Transverse colon (tissue), 4 donors: Measurements from ENCODE around the gene DOCK6. TPM values are rescaled to one million over a fixed set of nuclear protein-coding genes. Genes with fewer than 3 reads are reported as not detected.

Source experiments
- DNase-seq: peaks from one replicate; pipeline ENCODE4 v3.0.0-alpha.2; 2019
- H3K27ac ChIP-seq, 4 donors: fragments of 200-600 bp; sonication (generic); 2 replicates each; pipeline ENCODE4 v1.5.1; 2016 to 2018; ENCODE audit warnings: inconsistent platforms in 4 of 4
- H3K27me3 ChIP-seq: fragments of 200-600 bp; sonication (generic); 2 replicates; pipeline ENCODE4 v1.5.1; 2017; ENCODE audit warnings: inconsistent platforms
- H3K36me3 ChIP-seq, 4 donors: fragments of 200-600 bp; sonication (generic); 2 replicates each; pipeline ENCODE4 v1.5.1; 2017 to 2019; ENCODE audit warnings: inconsistent platforms in 4 of 4
- H3K4me1 ChIP-seq, 4 donors: fragments of 200-600 bp; sonication (generic); 2 replicates each; pipeline ENCODE4 v1.5.1; 2017 to 2020; ENCODE audit warnings: inconsistent platforms in 4 of 4
- H3K4me3 ChIP-seq, 4 donors: fragments of 200-600 bp; sonication (generic); 1 replicate in 1 of 4; 2 replicates in 3 of 4; pipeline versions ENCODE4 v1.5.1 to v1.6.1; 2017 to 2019; ENCODE audit warnings: inconsistent platforms in 4 of 4
- H3K9me3 ChIP-seq, 2 donors: fragments of 200-600 bp; sonication (generic); 2 replicates each; pipeline ENCODE4 v1.5.1; 2017 to 2019; ENCODE audit warnings: inconsistent platforms in 2 of 2
- EP300 ChIP-seq: sonication (generic); formaldehyde crosslinking; IDR thresholded peaks from one replicate; pipeline ENCODE4 v1.6.1; 2017; ENCODE audit warnings: antibody characterized with exemption, low read depth
- POLR2A ChIP-seq: fragments of 450-650 bp; IDR thresholded peaks from one replicate; pipeline ENCODE4 v1.6.1; 2016; ENCODE audit warnings: antibody characterized with exemption, mild to moderate bottlenecking, moderate library complexity
- POLR2AphosphoS5 ChIP-seq, 3 donors: sonication (generic); formaldehyde crosslinking; IDR thresholded peaks; one replicate each; pipeline ENCODE4 v1.6.1; 2016; ENCODE audit warnings: antibody characterized with exemption in 3 of 3
- WGBS, 2 donors: methylation state at CpG; one replicate each; pipeline ENCODE4 v1.1.5; 2018; ENCODE audit warnings: low coverage in 1 of 2; 5-methylcytosine and 5-hydroxymethylcytosine counted together
- in situ Hi-C, 4 donors: fragments of 200-750 bp; cut with MboI; loops; one replicate each; pipeline versions ENCODE4 v1.15.0 to v1.15.1; 2017; ENCODE audit warnings: low sequenced_read_pairs in 3 of 4, low pct_ligation_motif_present in 1 of 4, low pct_unique_long_range_greater_than_20kb in 1 of 4
- intact Hi-C: fragments of 100-400 bp; cut with DNase I; formaldehyde crosslinking; loops from one replicate; pipeline ENCODE4 v1.15.1; 2023; ENCODE audit warnings: low total_unique reads
- total RNA-seq, 4 donors: library from RNA; depleted of rRNA; stranded (reverse); fragments of >200 nt; gene quantifications; one replicate each; pipeline ENCODE4 v1.1.0, GENCODE V29; 2016
- TF ChIP-seq, protein P1 (sequence below), 5 experiments: fragments of 200-600 bp in 3 of 5; fragments of 450-650 bp in 2 of 5; sonication (generic) in 3 of 5; IDR thresholded peaks; 1 replicate in 2 of 5; 2 replicates in 3 of 5; pipeline ENCODE4 v1.5.1; 2016 to 2017; ENCODE audit warnings: antibody characterized with exemption in 5 of 5, inconsistent platforms in 3 of 5, mild to moderate bottlenecking in 2 of 5, moderate library complexity in 1 of 5

The DOCK6 gene
- total RNA-seq, 4 donors from 2014 or later = 66.4 to 268 (median 78.4) TPM

DNA sequence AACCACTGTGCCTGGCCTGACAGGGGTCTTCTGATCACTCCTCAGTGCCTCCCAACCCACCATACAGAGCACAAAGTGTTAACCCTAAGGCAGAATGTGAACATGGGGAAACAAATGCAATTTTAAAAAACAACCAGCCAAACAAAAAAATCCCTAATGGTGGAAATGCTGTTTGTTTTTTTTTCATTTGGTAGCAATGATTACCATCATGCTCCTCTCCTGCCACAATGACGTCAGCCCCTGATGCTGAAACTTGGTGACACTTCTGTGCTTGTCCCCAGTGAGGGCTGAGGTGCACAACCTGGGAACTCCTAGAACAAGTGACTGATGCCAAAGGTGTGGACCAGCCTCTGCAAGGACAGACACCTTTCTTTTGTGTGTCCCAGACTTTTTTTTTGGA, 29.7 kb upstream of the DOCK6 start:
- 53% methylated on average over 1 of the region's 1 CpG; no CpG with 5 or more reads in 1 of the 2 donors for WGBS, 2 donors
- H3K27ac ChIP-seq = no peak overlapping the region
- H3K36me3 ChIP-seq = no peaks in the 10 kb centered on the region
- no peak for DNase-seq
- H3K9me3 ChIP-seq = no peaks in the 10 kb centered on the region
- no peak for TF ChIP-seq EP300
- no peak for TF ChIP-seq POLR2AphosphoS5 (IDR thresholded peaks at IDR 0.05)
- TF ChIP-seq, protein P1, sequence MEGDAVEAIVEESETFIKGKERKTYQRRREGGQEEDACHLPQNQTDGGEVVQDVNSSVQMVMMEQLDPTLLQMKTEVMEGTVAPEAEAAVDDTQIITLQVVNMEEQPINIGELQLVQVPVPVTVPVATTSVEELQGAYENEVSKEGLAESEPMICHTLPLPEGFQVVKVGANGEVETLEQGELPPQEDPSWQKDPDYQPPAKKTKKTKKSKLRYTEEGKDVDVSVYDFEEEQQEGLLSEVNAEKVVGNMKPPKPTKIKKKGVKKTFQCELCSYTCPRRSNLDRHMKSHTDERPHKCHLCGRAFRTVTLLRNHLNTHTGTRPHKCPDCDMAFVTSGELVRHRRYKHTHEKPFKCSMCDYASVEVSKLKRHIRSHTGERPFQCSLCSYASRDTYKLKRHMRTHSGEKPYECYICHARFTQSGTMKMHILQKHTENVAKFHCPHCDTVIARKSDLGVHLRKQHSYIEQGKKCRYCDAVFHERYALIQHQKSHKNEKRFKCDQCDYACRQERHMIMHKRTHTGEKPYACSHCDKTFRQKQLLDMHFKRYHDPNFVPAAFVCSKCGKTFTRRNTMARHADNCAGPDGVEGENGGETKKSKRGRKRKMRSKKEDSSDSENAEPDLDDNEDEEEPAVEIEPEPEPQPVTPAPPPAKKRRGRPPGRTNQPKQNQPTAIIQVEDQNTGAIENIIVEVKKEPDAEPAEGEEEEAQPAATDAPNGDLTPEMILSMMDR (IDR thresholded peaks at IDR 0.05) = no peak
- no peak for TF ChIP-seq POLR2A
- no peaks in the 10 kb centered on the region for H3K27me3 ChIP-seq
- H3K4me1 ChIP-seq = peaks cover 0 to 25% (median 16%) of the 10 kb centered on the region in 4 donors
- no peak overlapping the region for H3K4me3 ChIP-seq
- intact Hi-C loops (loop anchor here (10.0 kb wide), 1 partner anchor 153 kb away; no protein-coding TSS in a partner anchor), in situ Hi-C loops (loop anchor here in 3 of 4 donors (10.0 to 25.0 kb wide), 3 partner anchors 143 to 195 kb away; partner anchors contain the start of genes ELAVL3 (in 1 of the 3), ODAD3 (in 1 of the 3) and PRKCSH (in 1 of the 3))

DNA sequence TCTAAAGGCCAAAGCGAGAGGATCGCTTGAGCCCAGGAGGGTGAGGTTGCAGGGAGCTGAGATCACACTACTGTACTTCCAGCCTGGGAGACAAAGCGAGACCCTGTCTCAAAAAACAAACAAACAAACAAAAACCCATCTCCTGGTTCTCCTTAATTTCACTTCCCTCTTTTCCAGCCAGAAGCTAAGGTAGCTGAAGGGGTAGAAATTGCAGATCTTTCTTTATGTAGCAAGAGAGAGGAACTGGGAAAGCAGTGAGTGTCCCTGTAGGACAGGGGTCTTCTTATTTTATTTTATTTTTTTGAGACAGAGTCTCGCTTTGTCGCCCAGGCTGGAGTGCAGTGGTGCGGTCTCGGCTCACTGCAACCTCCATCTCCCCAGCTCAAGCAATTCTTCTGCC, 29.1 kb upstream of the DOCK6 start:
- Histone ChIP-seq H3K4me1 (peaks cover 0 to 22% (median 14%) of the 10 kb centered on the region in 4 donors), H3K36me3 (no peaks in the 10 kb centered on the region), H3K4me3 (no peak overlapping the region), H3K9me3 (no peaks in the 10 kb centered on the region), H3K27me3 (no peaks in the 10 kb centered on the region), H3K27ac (no peak overlapping the region)
- WGBS, 2 donors = 84 to 89% methylated on average over 7 of the region's 7 CpGs
- no peak for DNase-seq
- TF ChIP-seq, protein P1 (IDR thresholded peaks at IDR 0.05) = no peak
- TF ChIP-seq POLR2A (no peak), EP300 (no peak), POLR2AphosphoS5 (IDR thresholded peaks at IDR 0.05) (no peak)
- in situ Hi-C loops = loop anchor here in 3 of 4 donors (10.0 to 25.0 kb wide), 3 partner anchors 143 to 196 kb away; partner anchors contain the start of genes ELAVL3 (in 1 of the 3), ODAD3 (in 1 of the 3) and PRKCSH (in 1 of the 3)
- intact Hi-C loops = loop anchor here (10.0 kb wide), 1 partner anchor 153 kb away; no protein-coding TSS in a partner anchor

DNA sequence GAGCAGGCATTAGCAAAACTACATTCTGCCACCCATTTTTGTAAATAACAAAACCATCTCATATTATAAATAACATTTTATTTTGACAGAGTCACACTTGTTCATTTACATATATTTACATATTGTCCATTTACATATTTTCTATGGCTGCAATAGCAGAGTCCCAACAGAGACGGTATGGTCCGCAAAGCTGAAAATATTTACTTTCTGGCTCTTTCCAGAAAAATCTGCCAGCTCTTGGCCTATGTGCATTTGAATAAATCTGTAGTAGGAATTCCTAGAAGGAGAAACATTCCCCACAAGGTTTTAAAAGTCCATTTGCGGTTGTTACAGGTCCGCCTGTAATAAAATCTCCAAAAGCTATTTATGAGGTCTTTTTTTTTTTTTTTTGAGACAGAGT, 27.9 kb upstream of the DOCK6 start:
- in situ Hi-C loops (loop anchor here in 3 of 4 donors (10.0 to 25.0 kb wide), 3 partner anchors 145 to 197 kb away; partner anchors contain the start of genes ELAVL3 (in 1 of the 3), ODAD3 (in 1 of the 3) and PRKCSH (in 1 of the 3)), intact Hi-C loops (loop anchor here (10.0 kb wide), 1 partner anchor 155 kb away; no protein-coding TSS in a partner anchor)
- peaks cover 0 to 16% (median 6%) of the 10 kb centered on the region in 4 donors for H3K4me1 ChIP-seq
- no peak overlapping the region for H3K27ac ChIP-seq
- no peak for DNase-seq
- no peak overlapping the region for H3K4me3 ChIP-seq
- H3K27me3 ChIP-seq = no peaks in the 10 kb centered on the region
- no peaks in the 10 kb centered on the region for H3K9me3 ChIP-seq
- no peaks in the 10 kb centered on the region for H3K36me3 ChIP-seq
- TF ChIP-seq POLR2AphosphoS5 (IDR thresholded peaks at IDR 0.05) (no peak), POLR2A (no peak), EP300 (no peak)
- TF ChIP-seq, protein P1 (IDR thresholded peaks at IDR 0.05) = no peak
- 59 to 65% methylated on average over 2 to 4 of the region's 4 CpGs for WGBS, 2 donors

DNA sequence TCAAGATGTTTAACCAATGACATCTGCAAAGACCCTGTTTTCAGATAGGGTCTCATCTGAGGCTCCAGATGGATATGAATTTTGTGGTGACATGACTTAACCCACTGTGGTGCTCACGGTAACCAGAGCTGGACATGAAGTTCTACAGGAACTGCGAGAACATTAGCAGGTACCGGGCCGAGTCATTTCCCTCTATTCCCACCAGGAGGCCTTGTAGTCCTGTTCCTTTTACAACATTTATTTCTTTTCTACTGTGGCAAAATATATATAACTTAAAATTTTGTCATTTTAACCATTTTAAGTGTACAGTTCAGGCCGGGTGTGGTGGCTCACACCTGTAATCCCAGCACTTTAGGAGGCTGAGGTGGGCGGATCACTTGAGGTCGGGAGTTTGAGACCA, 26.0 kb upstream of the DOCK6 start:
- intact Hi-C loops = no loop called here
- no peak for DNase-seq
- Histone ChIP-seq H3K27ac (no peak overlapping the region), H3K4me1 (peaks cover 0 to 6% (median under 1%) of the 10 kb centered on the region in 4 donors), H3K4me3 (no peak overlapping the region), H3K36me3 (no peaks in the 10 kb centered on the region), H3K9me3 (no peaks in the 10 kb centered on the region), H3K27me3 (no peaks in the 10 kb centered on the region)
- TF ChIP-seq EP300 (no peak), POLR2AphosphoS5 (IDR thresholded peaks at IDR 0.05) (no peak), POLR2A (no peak)
- TF ChIP-seq, protein P1 (IDR thresholded peaks at IDR 0.05) = peak; percentile 24 to 49 (median 39)
- WGBS, 2 donors = 71 to 73% methylated on average over 2 to 7 of the region's 7 CpGs
- in situ Hi-C loops = loop anchor here in 3 of 4 donors (10.0 to 25.0 kb wide), 3 partner anchors 174 to 199 kb away; partner anchors contain the start of gene ELAVL3 (in 1 of the 3)
